Chondrocyte (in vitro differentiated cells): Measurements from ENCODE around the gene CADPS. TPM values are rescaled to one million over a fixed set of nuclear protein-coding genes. Genes with fewer than 3 reads are reported as not detected.

ENCODE experiments used
- DNase-seq: peaks from one replicate; pipeline ENCODE4 v3.0.0; 2021; ENCODE audit warnings: mixed read lengths, low spot score
- H3K27ac Mint-ChIP-seq: one replicate; pipeline ENCODE4 v1.8.0; 2021; ENCODE audit warnings: mild to moderate bottlenecking, moderate library complexity, mixed read lengths; ENCODE audit not compliant: unreplicated experiment
- H3K27me3 Mint-ChIP-seq: 2 replicates; pipeline ENCODE4 v1.8.0; 2021; ENCODE audit warnings: low read depth, mixed read lengths
- H3K36me3 Mint-ChIP-seq: 2 replicates; pipeline ENCODE4 v1.8.0; 2021; ENCODE audit warnings: low read depth, mixed read lengths
- H3K4me1 Mint-ChIP-seq: 2 replicates; pipeline ENCODE4 v1.8.0; 2021; ENCODE audit warnings: low read depth, mild to moderate bottlenecking, mixed read lengths
- H3K4me3 Mint-ChIP-seq: one replicate; pipeline ENCODE4 v1.8.0; 2021; ENCODE audit warnings: mild to moderate bottlenecking, moderate library complexity, mixed read lengths; ENCODE audit not compliant: unreplicated experiment
- H3K9me3 Mint-ChIP-seq: 2 replicates; pipeline ENCODE4 v1.8.0; 2021; ENCODE audit warnings: low read depth, mixed read lengths
- total RNA-seq: library from RNA; stranded (reverse); gene quantifications from 3 replicates; pipeline ENCODE4 v1.2.1, GENCODE V29; 2021
- TF ChIP-seq, protein P1 (sequence below): fragments of 200-600 bp; sonication (generic); IDR thresholded peaks from 2 replicates; pipeline ENCODE4 v1.5.0; 2021; ENCODE audit warnings: antibody characterized with exemption, mild to moderate bottlenecking, moderate library complexity

The CADPS gene
- total RNA-seq, 1 donor from 2014 or later: not detected

DNA sequence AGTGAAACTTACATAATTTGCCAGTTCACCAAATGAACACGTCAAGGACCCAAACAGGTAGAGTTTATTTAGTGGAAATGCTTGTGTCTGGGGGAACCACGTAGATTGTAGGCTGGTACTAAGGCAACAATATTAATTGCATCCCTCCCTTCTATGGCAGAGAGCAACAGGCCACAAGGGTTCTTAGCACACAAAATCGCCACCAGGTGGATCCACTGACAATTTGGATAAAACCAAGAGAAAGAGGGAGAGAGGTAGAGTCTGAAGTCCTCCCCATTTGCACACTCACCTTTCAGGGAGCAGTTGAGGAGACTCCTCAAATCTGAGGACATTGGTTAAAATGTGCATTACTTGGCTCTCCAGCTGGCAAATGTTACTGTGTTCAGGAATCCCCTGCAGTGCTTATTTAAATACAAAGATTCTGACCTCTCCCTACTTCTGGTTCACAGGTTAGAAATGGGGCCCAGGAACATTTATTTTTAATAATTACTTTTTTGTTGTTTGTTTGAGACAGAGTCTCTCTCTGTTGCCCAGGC lies 320.9 kb downstream of the CADPS start:
- DNase-seq: no peak
- no peak overlapping the region for H3K27ac Mint-ChIP-seq
- no peaks in the 10 kb centered on the region for H3K36me3 Mint-ChIP-seq
- H3K4me1 Mint-ChIP-seq: peaks cover 4% of the 10 kb centered on the region
- no peak overlapping the region for H3K4me3 Mint-ChIP-seq
- TF ChIP-seq, protein P1, sequence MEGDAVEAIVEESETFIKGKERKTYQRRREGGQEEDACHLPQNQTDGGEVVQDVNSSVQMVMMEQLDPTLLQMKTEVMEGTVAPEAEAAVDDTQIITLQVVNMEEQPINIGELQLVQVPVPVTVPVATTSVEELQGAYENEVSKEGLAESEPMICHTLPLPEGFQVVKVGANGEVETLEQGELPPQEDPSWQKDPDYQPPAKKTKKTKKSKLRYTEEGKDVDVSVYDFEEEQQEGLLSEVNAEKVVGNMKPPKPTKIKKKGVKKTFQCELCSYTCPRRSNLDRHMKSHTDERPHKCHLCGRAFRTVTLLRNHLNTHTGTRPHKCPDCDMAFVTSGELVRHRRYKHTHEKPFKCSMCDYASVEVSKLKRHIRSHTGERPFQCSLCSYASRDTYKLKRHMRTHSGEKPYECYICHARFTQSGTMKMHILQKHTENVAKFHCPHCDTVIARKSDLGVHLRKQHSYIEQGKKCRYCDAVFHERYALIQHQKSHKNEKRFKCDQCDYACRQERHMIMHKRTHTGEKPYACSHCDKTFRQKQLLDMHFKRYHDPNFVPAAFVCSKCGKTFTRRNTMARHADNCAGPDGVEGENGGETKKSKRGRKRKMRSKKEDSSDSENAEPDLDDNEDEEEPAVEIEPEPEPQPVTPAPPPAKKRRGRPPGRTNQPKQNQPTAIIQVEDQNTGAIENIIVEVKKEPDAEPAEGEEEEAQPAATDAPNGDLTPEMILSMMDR: peak; percentile 58
- peaks cover 36% of the 10 kb centered on the region for H3K27me3 Mint-ChIP-seq
- H3K9me3 Mint-ChIP-seq: no peaks in the 10 kb centered on the region

DNA sequence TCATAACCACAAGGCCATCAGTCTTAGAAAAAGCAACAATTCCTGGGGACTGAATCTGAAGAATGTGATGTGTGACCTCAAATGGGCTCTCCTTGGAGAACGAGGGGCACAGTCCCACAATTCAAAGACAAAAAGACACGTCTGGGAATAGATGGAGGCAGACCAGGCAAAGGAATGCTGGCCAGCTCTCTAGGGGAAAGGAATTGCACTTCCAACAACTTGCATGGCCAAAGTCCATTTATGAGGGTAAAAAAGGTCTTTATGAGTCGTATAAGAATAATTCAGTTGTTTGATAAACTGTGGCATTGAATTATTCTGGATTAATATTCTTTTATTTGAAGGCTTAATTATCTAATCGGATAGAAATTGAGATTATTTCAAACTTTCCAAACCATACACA lies 321.4 kb downstream of the CADPS start:
- no peaks in the 10 kb centered on the region for H3K9me3 Mint-ChIP-seq
- no peak overlapping the region for H3K4me3 Mint-ChIP-seq
- peaks cover 41% of the 10 kb centered on the region for H3K27me3 Mint-ChIP-seq
- H3K4me1 Mint-ChIP-seq: peaks cover 4% of the 10 kb centered on the region
- DNase-seq: no peak
- H3K36me3 Mint-ChIP-seq: no peaks in the 10 kb centered on the region
- H3K27ac Mint-ChIP-seq: no peak overlapping the region
- TF ChIP-seq, protein P1: no peak

DNA sequence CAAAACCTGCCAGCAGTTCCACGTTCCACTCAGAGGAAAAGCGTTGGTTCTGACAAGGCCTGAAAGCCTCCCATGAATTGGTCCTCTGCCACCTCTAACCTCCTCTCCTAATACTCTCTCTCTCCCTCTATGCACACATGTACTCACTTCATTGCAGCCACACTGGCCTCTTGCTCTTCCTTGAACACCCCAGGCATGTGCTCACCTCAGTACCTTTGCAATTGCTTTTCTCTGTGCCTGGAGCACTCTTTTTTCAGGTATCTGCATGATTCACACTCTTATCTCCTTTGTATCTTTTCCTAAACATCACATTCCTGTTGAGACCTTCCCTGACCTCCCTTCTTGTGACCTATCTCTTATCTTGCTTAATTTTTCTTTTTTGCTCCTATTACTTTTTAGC lies 323.7 kb downstream of the CADPS start:
- peaks cover 54% of the 10 kb centered on the region for H3K27me3 Mint-ChIP-seq
- no peak for DNase-seq
- H3K27ac Mint-ChIP-seq: no peak overlapping the region
- H3K36me3 Mint-ChIP-seq: no peaks in the 10 kb centered on the region
- H3K4me3 Mint-ChIP-seq: no peak overlapping the region
- no peaks in the 10 kb centered on the region for H3K9me3 Mint-ChIP-seq
- peaks cover 4% of the 10 kb centered on the region for H3K4me1 Mint-ChIP-seq
- TF ChIP-seq, protein P1: no peak

DNA sequence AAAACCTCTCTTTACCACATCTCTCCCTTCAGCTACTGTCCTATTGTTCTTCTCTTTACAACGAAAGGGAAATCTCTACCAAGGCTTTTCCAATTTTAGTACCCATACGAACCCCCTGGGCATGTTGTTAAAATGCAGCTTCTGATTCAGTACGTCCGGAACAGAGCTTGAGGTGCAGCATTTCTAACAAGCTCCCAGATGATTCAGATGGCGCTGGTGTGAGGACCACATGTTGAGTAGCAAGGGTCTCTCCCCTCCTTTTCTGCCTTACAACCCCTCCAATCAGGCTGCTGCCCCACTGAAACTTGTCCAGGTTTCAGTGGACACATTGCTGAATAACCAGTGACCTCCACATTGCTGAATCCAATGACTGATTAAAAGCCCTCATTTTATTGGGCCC lies 324.8 kb downstream of the CADPS start:
- DNase-seq: no peak
- Mint-ChIP-seq H3K27ac (no peak overlapping the region), H3K27me3 (peaks cover 62% of the 10 kb centered on the region), H3K9me3 (no peaks in the 10 kb centered on the region), H3K4me3 (no peak overlapping the region), H3K36me3 (no peaks in the 10 kb centered on the region), H3K4me1 (peaks cover 4% of the 10 kb centered on the region)
- TF ChIP-seq, protein P1: no peak

DNA sequence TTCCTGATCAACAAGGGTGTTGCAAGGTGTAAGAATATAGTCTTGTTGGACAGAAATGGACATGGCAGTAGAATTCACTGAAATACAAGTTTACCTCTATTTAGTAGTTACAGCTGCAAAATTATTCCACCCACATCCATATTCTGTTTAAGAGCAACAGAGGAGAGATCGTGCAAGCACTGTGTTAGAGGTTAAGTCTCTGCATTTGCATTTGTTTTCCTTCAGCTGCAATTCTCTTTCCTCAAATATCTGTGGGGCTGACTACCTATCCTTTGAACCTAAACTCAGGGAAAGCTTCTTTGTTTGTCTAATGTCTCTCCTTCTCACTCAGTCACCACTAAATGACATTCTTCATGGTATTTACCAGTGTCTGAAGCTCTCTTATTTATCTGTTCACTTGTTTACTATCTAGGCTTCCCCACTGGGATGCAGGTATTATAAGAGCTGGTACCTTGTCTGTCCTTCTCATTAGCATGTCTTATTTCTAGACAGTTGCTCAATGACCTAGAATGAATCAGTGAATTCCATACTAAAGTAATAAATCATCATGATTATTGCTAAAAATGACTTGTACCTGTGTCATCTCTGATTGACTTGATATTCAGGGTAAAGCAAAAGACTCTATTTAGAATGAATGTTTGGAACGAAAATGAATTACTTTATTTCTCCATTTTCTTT lies 326.5 kb downstream of the CADPS start:
- Mint-ChIP-seq H3K27me3 (peaks cover 72% of the 10 kb centered on the region), H3K27ac (no peak overlapping the region), H3K36me3 (no peaks in the 10 kb centered on the region), H3K9me3 (no peaks in the 10 kb centered on the region), H3K4me1 (peaks cover 3% of the 10 kb centered on the region), H3K4me3 (no peak overlapping the region)
- DNase-seq: no peak
- TF ChIP-seq, protein P1: no peak
